ENCODE measurements around the gene ROS1. TPM values are rescaled to one million over a fixed set of nuclear protein-coding genes. Genes with fewer than 3 reads are reported as not detected.

The ROS1 gene
- total and polyA plus RNA-seq, 2 donors (not counting 1 experiment from before 2014, with no cell fraction given) = not detected

GRCh38 chr6:117326396-117326795, 99.3 kb downstream of the ROS1 start:
- WGBS (ENCODE audit: insufficient coverage) = 83% methylated on average over 1 of the region's 1 CpG
- no peak overlapping the region for H3K4me3 Mint-ChIP-seq
- no peak overlapping the region for H3K9ac ChIP-seq (ENCODE audit: low read length)
- no peaks in the 10 kb centered on the region for H3K27me3 ChIP-seq (replicated peaks in 1 of 4; ENCODE audit: control extremely low read depth in 1 of 4, control insufficient read depth in 3 of 4, insufficient read depth in 4 of 4, low read length in 3 of 4)
- no peak overlapping the region for H3K4me2 ChIP-seq (replicated peaks; ENCODE audit: low read depth, low read length, poor library complexity, severe bottlenecking)
- POLR2A ChIA-PET = no interaction called here
- no peaks in the 10 kb centered on the region for H3K4me1 Mint-ChIP-seq
- no peak overlapping the region for H3K27ac ChIP-seq (ENCODE audit: low read length in 2 of 2)
- H3K4me3 ChIP-seq (ENCODE audit: control extremely low read depth in 1 of 5, extremely low read depth in 1 of 5, insufficient read depth in 1 of 5, low read depth in 2 of 5, low read length in 4 of 5) = no peak overlapping the region
- no peaks in the 10 kb centered on the region for H3K4me1 ChIP-seq (ENCODE audit: control insufficient read depth in 2 of 2, insufficient read depth in 2 of 2, low read length in 2 of 2)
- no peaks in the 10 kb centered on the region for H3K9me3 Mint-ChIP-seq (ENCODE audit: insufficient read depth)
- no peak overlapping the region for H3K27ac Mint-ChIP-seq
- intact Hi-C loops (cut with micrococcal nuclease) = no loop called here
- no peak overlapping the region for H2AFZ ChIP-seq (ENCODE audit: insufficient read depth, low read depth, low read length, poor library complexity, severe bottlenecking)
- no peaks in the 10 kb centered on the region for H3K36me3 ChIP-seq (replicated peaks in 1 of 2; ENCODE audit: control extremely low read depth in 1 of 2, control insufficient read depth in 1 of 2, extremely low read depth in 1 of 2, insufficient read depth in 2 of 2, low read length in 1 of 2)
- H3K79me2 ChIP-seq (ENCODE audit: control insufficient read depth, insufficient read depth, low read length) = no peaks in the 10 kb centered on the region
- no peaks in the 10 kb centered on the region for H4K20me1 ChIP-seq (ENCODE audit: control insufficient read depth, insufficient read depth, low read length, poor library complexity, severe bottlenecking)
- CTCF ChIA-PET = no interaction called here
- H3K27me3 Mint-ChIP-seq = peaks cover 18% of the 10 kb centered on the region
- peaks cover 0 to 9% (median 0%) of the 10 kb centered on the region in 3 donors for H3K9me3 ChIP-seq (ENCODE audit: control extremely low read depth in 1 of 3, control insufficient read depth in 2 of 3, insufficient read depth in 1 of 3, low read length in 2 of 3)
- ATAC-seq (ENCODE audit: low read depth) (no peak), DNase-seq (no peak)
- no peak for TF ChIP-seq CTCF (IDR thresholded peaks at IDR 0.05)
- TF ChIP-seq EZH2 (IDR thresholded peaks at IDR 0.05; ENCODE audit: borderline replicate concordance, insufficient read depth, low read depth, low read length, poor library complexity, severe bottlenecking) = no peak

GRCh38 chr6:117317261-117317660, 108.5 kb downstream of the ROS1 start:
- no peak for TF ChIP-seq CTCF (IDR thresholded peaks at IDR 0.05)
- no peak for TF ChIP-seq EZH2 (IDR thresholded peaks at IDR 0.05; ENCODE audit: borderline replicate concordance, insufficient read depth, low read depth, low read length, poor library complexity, severe bottlenecking)
- H3K9me3 Mint-ChIP-seq (ENCODE audit: insufficient read depth) = no peaks in the 10 kb centered on the region
- DNase-seq (no peak), ATAC-seq (ENCODE audit: low read depth) (no peak)
- 43% methylated on average over 1 of the region's 4 CpGs for WGBS (ENCODE audit: insufficient coverage)
- Histone ChIP-seq H3K79me2 (ENCODE audit: control insufficient read depth, insufficient read depth, low read length) (no peaks in the 10 kb centered on the region), H4K20me1 (ENCODE audit: control insufficient read depth, insufficient read depth, low read length, poor library complexity, severe bottlenecking) (no peaks in the 10 kb centered on the region), H3K36me3 (replicated peaks in 1 of 2; ENCODE audit: control extremely low read depth in 1 of 2, control insufficient read depth in 1 of 2, extremely low read depth in 1 of 2, insufficient read depth in 2 of 2, low read length in 1 of 2) (no peaks in the 10 kb centered on the region), H3K9me3 (ENCODE audit: control extremely low read depth in 1 of 3, control insufficient read depth in 2 of 3, insufficient read depth in 1 of 3, low read length in 2 of 3) (no peaks in the 10 kb centered on the region), H2AFZ (ENCODE audit: insufficient read depth, low read depth, low read length, poor library complexity, severe bottlenecking) (no peak overlapping the region), H3K9ac (ENCODE audit: low read length) (no peak overlapping the region), H3K4me3 (ENCODE audit: control extremely low read depth in 1 of 5, extremely low read depth in 1 of 5, insufficient read depth in 1 of 5, low read depth in 2 of 5, low read length in 4 of 5) (no peak overlapping the region), H3K4me2 (replicated peaks; ENCODE audit: low read depth, low read length, poor library complexity, severe bottlenecking) (no peak overlapping the region), H3K27me3 (replicated peaks in 1 of 4; ENCODE audit: control extremely low read depth in 1 of 4, control insufficient read depth in 3 of 4, insufficient read depth in 4 of 4, low read length in 3 of 4) (no peaks in the 10 kb centered on the region), H3K4me1 (ENCODE audit: control insufficient read depth in 2 of 2, insufficient read depth in 2 of 2, low read length in 2 of 2) (no peaks in the 10 kb centered on the region), H3K27ac (ENCODE audit: low read length in 2 of 2) (no peak overlapping the region)
- ChIA-PET POLR2A (no interaction called here), CTCF (no interaction called here)
- H3K27ac Mint-ChIP-seq = no peak overlapping the region
- intact Hi-C loops (cut with micrococcal nuclease) = no loop called here
- no peak overlapping the region for H3K4me3 Mint-ChIP-seq
- H3K4me1 Mint-ChIP-seq = no peaks in the 10 kb centered on the region
- H3K27me3 Mint-ChIP-seq = peaks cover 6% of the 10 kb centered on the region

All from B cell (primary cell).